ENCODE data around the gene COL11A1.
"Not testable (repeated sequence)": the region's sequence is repeated elsewhere in the genome, so short reads cannot be mapped to it uniquely, and the experiment has no call there.

Gene COL11A1

DNA sequence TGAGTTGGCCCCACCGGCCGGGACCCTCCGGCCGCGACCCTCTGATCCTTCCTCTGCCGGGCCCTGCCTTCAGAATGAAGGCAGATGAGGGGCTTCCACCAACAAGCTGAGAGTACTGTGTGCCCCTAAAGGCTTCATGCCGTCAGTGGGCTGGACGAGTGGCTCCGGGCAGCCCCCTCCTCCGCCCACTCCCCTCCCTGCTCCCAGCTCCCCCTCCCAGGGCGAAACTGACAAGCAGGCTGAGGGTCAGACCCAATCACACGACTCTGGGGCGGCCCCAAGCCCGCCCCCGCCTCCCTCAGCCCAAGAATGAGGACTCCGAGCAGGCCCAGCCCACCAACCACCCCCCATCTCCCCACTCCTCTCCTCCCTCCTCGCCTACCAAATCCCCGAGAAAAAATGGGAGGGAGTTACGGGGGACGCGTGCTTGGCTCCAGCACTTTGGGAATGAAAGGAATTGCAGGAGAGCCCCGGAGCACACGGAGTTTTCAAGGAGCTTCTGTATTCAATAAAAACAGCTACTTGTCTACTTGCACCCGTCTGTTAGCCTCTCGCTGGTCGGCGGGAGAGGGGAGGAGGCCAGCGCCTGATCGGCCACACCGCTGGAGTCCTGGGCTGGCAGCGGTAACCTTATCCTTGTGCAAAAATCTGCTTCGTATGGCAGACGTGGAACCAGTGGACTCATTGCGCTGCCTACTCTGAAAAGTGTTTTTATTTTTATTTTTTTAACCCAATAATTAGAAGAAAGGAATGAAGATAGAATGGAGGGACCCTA, at the start of gene COL11A1:
Gene COL11A1, minus strand, starts transcription at position 147 of the 775 bp plus-strand sequence. CDS start 344 bp downstream, outside the sequence.
- in situ Hi-C loops (cut with MboI; ENCODE audit: low pct_unique_long_range_greater_than_20kb, low sequenced_read_pairs): no loop called here

DNA sequence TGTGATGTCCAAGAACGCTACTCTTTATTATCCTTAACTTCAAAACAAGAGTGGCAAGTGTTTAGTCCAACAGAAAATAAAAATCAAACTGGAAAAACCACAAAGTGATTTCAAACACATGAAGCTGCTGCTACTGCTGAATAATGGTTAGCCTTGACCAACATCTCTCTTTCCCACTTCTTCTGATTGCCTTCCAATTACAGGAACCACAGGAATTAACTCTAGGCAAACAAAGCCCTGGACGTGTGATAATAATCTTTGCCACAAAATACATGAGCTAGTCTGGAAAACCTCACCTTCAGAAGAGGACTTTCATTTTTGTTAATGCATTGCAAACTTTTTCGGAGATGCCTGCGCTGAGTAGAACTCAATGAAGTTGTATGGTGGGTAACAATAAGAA, 48.6 kb upstream of the COL11A1 start:
- DNase-seq: no peak

More for the DNA sequence above, at the start of gene COL11A1:
- no peak for DNase-seq

DNA sequence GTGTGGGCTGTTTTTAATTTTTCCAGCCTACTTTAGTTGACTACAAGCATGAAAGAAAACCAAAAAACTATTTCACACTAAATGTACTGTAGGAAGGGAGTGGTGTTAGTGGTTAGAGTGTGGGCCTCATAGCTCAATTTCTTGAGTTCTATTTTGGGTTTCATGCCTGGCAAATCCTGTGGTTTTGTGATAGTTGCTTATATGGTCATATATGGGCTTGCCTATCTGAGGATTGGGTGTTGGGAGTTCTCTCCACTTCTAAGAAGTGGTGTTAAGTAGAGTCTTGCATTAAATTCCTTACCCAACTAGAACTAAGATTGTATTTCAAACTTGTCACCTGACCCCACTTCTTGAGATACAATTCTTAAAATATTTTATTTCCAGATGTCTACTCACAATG, 37.8 kb upstream of the COL11A1 start:
- in situ Hi-C loops (cut with MboI; ENCODE audit: low pct_unique_long_range_greater_than_20kb, low sequenced_read_pairs): no loop called here
- DNase-seq: peak; percentile 6

More for the DNA sequence above, 48.6 kb upstream of the COL11A1 start:
- in situ Hi-C loops (cut with MboI; ENCODE audit: low pct_unique_long_range_greater_than_20kb, low sequenced_read_pairs): no loop called here

GRCh38 chr1:103145449-103145848, 37.1 kb upstream of the COL11A1 start:
- DNase-seq: no peak
- in situ Hi-C loops (cut with MboI; ENCODE audit: low pct_unique_long_range_greater_than_20kb, low sequenced_read_pairs): no loop called here

DNA sequence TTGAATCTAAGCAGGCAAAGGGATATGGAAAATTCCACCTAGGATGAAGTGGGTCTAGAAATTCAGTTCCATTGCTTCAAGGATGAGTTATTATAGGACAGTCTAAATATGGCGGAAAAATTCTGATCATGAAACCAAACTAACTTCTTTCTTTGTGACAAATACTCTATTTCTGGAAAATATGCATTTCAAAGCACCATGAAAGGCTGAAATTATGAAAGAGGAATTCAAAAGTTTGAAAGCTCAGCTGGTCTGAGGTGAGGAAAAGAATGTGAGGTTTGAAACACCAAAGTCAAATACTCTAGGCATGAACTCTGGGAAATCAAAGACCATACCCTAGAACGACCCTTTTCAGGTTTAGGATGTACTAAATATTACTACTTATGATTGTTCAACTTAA, 36.4 kb upstream of the COL11A1 start:
- in situ Hi-C loops (cut with MboI; ENCODE audit: low pct_unique_long_range_greater_than_20kb, low sequenced_read_pairs): no loop called here
- no peak for DNase-seq

DNA sequence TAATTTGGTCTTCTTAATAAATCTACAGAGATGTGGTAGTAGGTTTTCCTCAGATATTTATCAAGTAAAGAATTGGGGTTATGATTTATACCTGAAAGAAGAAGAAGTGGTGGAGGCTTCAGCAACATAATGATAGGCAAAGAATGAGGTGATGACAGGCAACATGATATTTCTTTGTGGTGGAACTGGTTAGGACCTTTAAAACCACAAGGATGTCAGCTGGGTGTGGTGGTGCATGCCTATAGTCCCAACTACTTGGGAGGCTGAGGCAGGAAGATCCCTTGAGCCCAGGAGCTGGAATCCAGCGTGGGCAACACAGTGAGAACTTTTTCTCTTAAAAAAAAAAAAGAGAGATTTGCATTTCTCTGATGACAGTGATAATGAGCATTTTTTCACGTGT, 34.1 kb upstream of the COL11A1 start:
- no peak for DNase-seq
- in situ Hi-C loops (cut with MboI; ENCODE audit: low pct_unique_long_range_greater_than_20kb, low sequenced_read_pairs): no loop called here

DNA sequence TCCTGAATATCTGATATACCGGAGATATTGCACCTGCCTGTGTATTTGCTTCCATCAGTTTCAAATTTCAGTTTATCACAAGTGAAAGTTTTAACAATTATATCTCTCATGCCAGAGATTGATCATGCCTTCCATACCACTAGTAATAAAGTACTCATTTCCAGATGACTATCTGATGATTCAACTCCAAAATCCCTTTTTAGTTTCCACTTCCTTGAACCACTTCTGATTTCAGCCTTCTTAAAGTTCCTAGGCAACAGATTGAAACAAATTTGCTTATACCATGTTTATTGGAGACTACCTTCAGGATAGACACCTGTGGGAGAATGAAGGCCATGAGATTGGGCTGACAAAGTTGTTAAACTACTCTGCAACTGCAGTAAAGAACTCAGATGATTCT, 21.5 kb upstream of the COL11A1 start:
- no peak for DNase-seq
- in situ Hi-C loops (cut with MboI; ENCODE audit: low pct_unique_long_range_greater_than_20kb, low sequenced_read_pairs): no loop called here

DNA sequence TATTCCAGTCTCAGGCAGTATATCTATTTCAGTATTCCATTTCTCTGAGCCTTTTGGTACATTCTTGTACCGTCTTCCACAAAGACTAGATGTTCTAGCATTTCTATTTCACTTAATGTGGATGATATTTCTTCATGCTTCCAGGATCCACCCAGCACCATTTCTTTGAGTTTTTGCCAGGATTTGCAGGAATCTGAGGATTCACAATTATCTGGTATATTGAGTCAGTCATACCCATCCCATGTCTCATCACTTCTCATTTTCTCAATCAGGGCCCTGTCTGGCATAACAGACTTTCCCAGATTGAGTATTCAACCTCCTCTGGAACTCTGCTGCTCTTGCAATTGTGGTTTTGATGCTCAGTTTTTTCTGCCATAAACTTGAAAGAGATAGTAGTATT, 20.9 kb upstream of the COL11A1 start:
- in situ Hi-C loops (cut with MboI; ENCODE audit: low pct_unique_long_range_greater_than_20kb, low sequenced_read_pairs): no loop called here
- DNase-seq: no peak

- in situ Hi-C loops (cut with MboI; ENCODE audit: low pct_unique_long_range_greater_than_20kb, low sequenced_read_pairs); DNase-seq: not testable (repeated sequence)
Observed at GRCh38 chr1:103128256-103128655, 19.9 kb upstream of the COL11A1 start.

- in situ Hi-C loops (cut with MboI; ENCODE audit: low pct_unique_long_range_greater_than_20kb, low sequenced_read_pairs): no loop called here
- no peak for DNase-seq
Observed at GRCh38 chr1:103125219-103125618, 16.9 kb upstream of the COL11A1 start.

DNA sequence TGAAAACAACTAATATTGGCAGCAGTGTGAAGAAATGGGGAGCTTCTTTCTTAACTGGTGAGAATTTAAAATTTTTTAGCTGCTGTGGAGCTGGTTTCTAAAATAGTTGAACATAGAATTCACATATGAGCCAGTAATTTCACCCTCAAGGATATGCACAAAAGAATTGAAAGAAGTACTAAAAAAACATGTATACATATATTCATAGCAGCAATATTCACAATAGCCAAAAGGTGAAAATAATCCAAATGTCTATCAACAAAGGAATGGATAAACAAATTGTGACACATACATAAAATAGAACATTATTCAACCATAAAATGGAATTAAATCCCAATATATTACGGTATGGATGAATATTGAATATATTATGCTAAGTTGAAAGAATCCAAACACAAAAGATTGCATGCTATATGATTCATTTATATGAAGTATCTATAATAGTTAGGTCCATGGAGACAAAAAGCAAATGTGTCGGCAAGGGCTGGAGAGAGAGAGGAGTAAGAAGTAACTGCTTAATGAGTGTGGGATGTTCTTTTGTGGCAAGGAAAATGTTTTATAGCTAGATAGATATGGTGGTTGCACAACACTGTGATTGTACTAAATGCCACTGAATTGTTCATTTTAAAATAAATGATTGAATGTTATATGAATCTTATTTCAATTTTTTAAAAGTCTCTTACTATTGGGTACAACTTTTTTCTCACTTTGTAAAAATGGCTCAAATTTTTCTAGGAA, 14.8 kb upstream of the COL11A1 start:
- in situ Hi-C loops (cut with MboI; ENCODE audit: low pct_unique_long_range_greater_than_20kb, low sequenced_read_pairs): no loop called here
- DNase-seq: no peak

DNA sequence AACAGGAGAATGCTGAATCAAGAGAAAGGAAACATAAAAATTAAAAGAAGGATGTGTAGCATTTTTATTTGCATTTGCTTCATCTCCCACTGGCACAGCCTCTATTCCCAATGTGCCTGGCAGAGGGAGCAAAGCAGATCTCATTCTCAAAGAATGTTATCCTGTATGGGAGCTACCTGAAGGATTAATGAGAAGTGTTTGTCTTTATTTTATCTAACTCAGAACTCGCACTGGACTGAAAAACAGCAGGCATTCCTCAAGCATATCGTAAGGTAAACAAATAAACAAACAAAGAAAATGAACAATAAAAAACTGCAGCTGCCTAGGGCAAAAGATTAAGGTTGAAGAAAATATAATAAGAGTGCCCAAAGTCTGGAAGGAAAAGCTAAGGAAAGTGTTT, 12.7 kb upstream of the COL11A1 start:
- in situ Hi-C loops (cut with MboI; ENCODE audit: low pct_unique_long_range_greater_than_20kb, low sequenced_read_pairs): no loop called here
- no peak for DNase-seq

DNA sequence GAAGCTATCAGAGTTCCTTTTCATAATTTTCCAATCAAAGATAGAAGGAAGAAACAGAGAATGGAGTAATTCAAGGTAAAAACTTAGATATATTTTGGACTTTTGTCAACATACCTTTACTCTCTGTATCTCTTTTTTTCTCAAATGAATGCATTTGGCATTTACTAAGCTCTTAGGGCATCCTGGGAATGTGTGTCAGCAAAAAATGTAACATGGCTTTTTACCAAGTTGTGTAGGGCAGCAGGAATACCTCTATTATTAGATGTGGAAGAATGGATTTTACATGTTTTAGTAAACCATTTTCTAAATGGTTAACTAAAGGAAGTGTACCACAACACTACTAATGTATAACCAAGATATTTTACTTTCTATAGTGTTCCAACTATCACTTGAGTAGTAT, 4.2 kb upstream of the COL11A1 start:
- in situ Hi-C loops (cut with MboI; ENCODE audit: low pct_unique_long_range_greater_than_20kb, low sequenced_read_pairs): no loop called here
- no peak for DNase-seq

DNA sequence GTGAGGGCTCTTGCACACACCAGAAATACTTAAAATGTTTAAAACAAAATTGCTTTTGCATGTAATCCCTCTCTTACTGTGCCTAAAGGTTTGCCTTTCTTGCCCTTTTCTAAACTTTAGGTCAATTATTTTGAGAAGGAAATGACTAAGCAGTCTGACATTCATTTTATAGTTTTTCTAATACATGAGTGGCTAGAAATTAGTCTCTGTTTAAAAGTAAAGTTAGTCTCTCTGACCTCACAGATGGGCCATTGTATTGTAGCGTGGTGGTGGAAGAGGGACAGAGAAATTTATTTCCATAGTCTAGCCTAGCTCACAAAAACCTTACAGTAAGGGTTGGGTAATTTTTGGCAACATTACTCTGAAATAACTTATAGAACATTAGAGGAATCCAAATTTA, 3.6 kb upstream of the COL11A1 start:
- no peak for DNase-seq
- in situ Hi-C loops (cut with MboI; ENCODE audit: low pct_unique_long_range_greater_than_20kb, low sequenced_read_pairs): no loop called here

GRCh38 chr1:103110701-103111100, 2.4 kb upstream of the COL11A1 start:
- in situ Hi-C loops (cut with MboI; ENCODE audit: low pct_unique_long_range_greater_than_20kb, low sequenced_read_pairs): no loop called here
- DNase-seq: no peak

GRCh38 chr1:103109311-103109920, 1.1 kb upstream of the COL11A1 start:
- no peak for DNase-seq
- in situ Hi-C loops (cut with MboI; ENCODE audit: low pct_unique_long_range_greater_than_20kb, low sequenced_read_pairs): no loop called here

GRCh38 chr1:103107741-103108375, 464 bp downstream of the COL11A1 start:
- in situ Hi-C loops (cut with MboI; ENCODE audit: low pct_unique_long_range_greater_than_20kb, low sequenced_read_pairs): no loop called here
- no peak for DNase-seq

- in situ Hi-C loops (cut with MboI; ENCODE audit: low pct_unique_long_range_greater_than_20kb, low sequenced_read_pairs): no loop called here
- peak; percentile 58 for DNase-seq
Observed at GRCh38 chr1:103106426-103107341, 1.6 kb downstream of the COL11A1 start.

GRCh38 chr1:103101399-103101798, 6.9 kb downstream of the COL11A1 start:
- no peak for DNase-seq
- in situ Hi-C loops (cut with MboI; ENCODE audit: low pct_unique_long_range_greater_than_20kb, low sequenced_read_pairs): no loop called here

All from KBM-7 (cell line).